HL-60 (cell line): ENCODE data around the gene RPL13.

Experiments used
- POLR2AphosphoS5 ChIP-seq: IDR thresholded peaks from 2 replicates; pipeline ENCODE4 v1.6.1; 2012; ENCODE audit warnings: low read depth
- TF ChIP-seq, protein P1 (sequence below): IDR thresholded peaks from one replicate; pipeline ENCODE4 v1.5.1; 2011; ENCODE audit warnings: low read length, control low read depth, inconsistent platforms; ENCODE audit not compliant: insufficient read depth

DNA sequence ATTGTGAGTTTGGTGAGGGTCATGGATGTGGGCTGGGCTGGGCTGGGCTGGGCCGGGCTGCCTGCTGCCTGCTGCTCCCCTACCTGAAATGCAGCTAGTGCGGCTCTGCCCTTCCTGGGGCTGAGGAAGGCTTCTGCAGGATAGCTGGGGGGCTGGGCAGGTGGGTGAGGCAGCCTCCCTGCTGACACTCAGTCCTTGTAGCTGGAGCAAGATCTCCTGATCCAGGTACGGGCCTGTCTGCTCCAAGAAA is 4.7 kb downstream of the RPL13 start:
- TF ChIP-seq, protein P1, sequence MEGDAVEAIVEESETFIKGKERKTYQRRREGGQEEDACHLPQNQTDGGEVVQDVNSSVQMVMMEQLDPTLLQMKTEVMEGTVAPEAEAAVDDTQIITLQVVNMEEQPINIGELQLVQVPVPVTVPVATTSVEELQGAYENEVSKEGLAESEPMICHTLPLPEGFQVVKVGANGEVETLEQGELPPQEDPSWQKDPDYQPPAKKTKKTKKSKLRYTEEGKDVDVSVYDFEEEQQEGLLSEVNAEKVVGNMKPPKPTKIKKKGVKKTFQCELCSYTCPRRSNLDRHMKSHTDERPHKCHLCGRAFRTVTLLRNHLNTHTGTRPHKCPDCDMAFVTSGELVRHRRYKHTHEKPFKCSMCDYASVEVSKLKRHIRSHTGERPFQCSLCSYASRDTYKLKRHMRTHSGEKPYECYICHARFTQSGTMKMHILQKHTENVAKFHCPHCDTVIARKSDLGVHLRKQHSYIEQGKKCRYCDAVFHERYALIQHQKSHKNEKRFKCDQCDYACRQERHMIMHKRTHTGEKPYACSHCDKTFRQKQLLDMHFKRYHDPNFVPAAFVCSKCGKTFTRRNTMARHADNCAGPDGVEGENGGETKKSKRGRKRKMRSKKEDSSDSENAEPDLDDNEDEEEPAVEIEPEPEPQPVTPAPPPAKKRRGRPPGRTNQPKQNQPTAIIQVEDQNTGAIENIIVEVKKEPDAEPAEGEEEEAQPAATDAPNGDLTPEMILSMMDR = no peak
- TF ChIP-seq POLR2AphosphoS5 = no peak
